Lower lobe of right lung (tissue), 2 donors: ENCODE data around the gene KCNQ1. TPM values are rescaled to one million over a fixed set of nuclear protein-coding genes. Genes with fewer than 3 reads are reported as not detected.

Experiments
- ATAC-seq, 2 donors: fragments of 200-7000 bp; cut with Tn5 transposase; one replicate each; pipeline ENCODE4 v1.9.1; 2020 to 2022; ENCODE audit warnings: mild to moderate bottlenecking in 2 of 2, moderate library complexity in 2 of 2
- DNase-seq: peaks from one replicate; pipeline ENCODE4 v3.0.0-alpha.2; 2020
- H3K27ac ChIP-seq: fragments of 200-600 bp; one replicate; pipeline ENCODE4 v1.8.0; 2022
- H3K27me3 ChIP-seq: fragments of 200-600 bp; one replicate; pipeline ENCODE4 v1.8.0; 2022; ENCODE audit warnings: low read depth
- H3K36me3 ChIP-seq: fragments of 200-600 bp; one replicate; pipeline ENCODE4 v1.8.0; 2022; ENCODE audit warnings: mild to moderate bottlenecking
- H3K4me1 ChIP-seq: fragments of 200-600 bp; one replicate; pipeline ENCODE4 v1.8.0; 2022
- H3K4me3 ChIP-seq: fragments of 200-600 bp; one replicate; pipeline ENCODE4 v1.8.0; 2022; ENCODE audit warnings: mild to moderate bottlenecking
- H3K9me3 ChIP-seq: fragments of 200-600 bp; one replicate; pipeline ENCODE4 v1.8.0; 2022
- intact Hi-C: fragments of 100-400 bp; cut with DNase I; formaldehyde crosslinking; loops from one replicate; pipeline ENCODE4 v1.11.0; 2022
- total RNA-seq: library from RNA; stranded (reverse); fragmentation: NEBNext Ultra II Directional; extraction: Animal tissue kit (Norgen Biotek cat#: 25700); gene quantifications from one replicate; pipeline ENCODE4 v1.2.1, GENCODE V29; 2021
- TF ChIP-seq, protein P1 (sequence below): fragments of 200-600 bp; IDR thresholded peaks from one replicate; pipeline ENCODE4 v1.8.0; 2022; ENCODE audit warnings: antibody characterized with exemption, mild to moderate bottlenecking
- donor health status: DM: no; HTN: yes; CAD: no; lungs with severe emphysema.

KCNQ1 gene
- total RNA-seq, 1 donor from 2014 or later = 51.0 TPM

- H3K27me3 ChIP-seq = no peaks in the 10 kb centered on the region
- TF ChIP-seq, protein P1, sequence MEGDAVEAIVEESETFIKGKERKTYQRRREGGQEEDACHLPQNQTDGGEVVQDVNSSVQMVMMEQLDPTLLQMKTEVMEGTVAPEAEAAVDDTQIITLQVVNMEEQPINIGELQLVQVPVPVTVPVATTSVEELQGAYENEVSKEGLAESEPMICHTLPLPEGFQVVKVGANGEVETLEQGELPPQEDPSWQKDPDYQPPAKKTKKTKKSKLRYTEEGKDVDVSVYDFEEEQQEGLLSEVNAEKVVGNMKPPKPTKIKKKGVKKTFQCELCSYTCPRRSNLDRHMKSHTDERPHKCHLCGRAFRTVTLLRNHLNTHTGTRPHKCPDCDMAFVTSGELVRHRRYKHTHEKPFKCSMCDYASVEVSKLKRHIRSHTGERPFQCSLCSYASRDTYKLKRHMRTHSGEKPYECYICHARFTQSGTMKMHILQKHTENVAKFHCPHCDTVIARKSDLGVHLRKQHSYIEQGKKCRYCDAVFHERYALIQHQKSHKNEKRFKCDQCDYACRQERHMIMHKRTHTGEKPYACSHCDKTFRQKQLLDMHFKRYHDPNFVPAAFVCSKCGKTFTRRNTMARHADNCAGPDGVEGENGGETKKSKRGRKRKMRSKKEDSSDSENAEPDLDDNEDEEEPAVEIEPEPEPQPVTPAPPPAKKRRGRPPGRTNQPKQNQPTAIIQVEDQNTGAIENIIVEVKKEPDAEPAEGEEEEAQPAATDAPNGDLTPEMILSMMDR = no peak
- DNase-seq (no peak), ATAC-seq (no peak)
- no peak overlapping the region for H3K27ac ChIP-seq
- peaks cover 5% of the 10 kb centered on the region for H3K4me1 ChIP-seq
- no peaks in the 10 kb centered on the region for H3K36me3 ChIP-seq
- H3K9me3 ChIP-seq = no peaks in the 10 kb centered on the region
- H3K4me3 ChIP-seq = no peak overlapping the region
- intact Hi-C loops = no loop called here
Measured at GRCh38 chr11:2673871-2674471, 229.2 kb downstream of the KCNQ1 start.

- no peaks in the 10 kb centered on the region for H3K27me3 ChIP-seq
- peaks cover 5% of the 10 kb centered on the region for H3K4me1 ChIP-seq
- no peak overlapping the region for H3K4me3 ChIP-seq
- ATAC-seq (no peak), DNase-seq (no peak)
- H3K9me3 ChIP-seq = no peaks in the 10 kb centered on the region
- H3K36me3 ChIP-seq = no peaks in the 10 kb centered on the region
- intact Hi-C loops = no loop called here
- TF ChIP-seq, protein P1 = no peak
- H3K27ac ChIP-seq = no peak overlapping the region
Measured at GRCh38 chr11:2674658-2675131, 229.9 kb downstream of the KCNQ1 start.

GRCh38 chr11:2675540-2675939, 230.7 kb downstream of the KCNQ1 start:
- intact Hi-C loops = no loop called here
- H3K36me3 ChIP-seq = no peaks in the 10 kb centered on the region
- no peak for ATAC-seq
- H3K4me3 ChIP-seq = no peak overlapping the region
- H3K27me3 ChIP-seq = no peaks in the 10 kb centered on the region
- no peaks in the 10 kb centered on the region for H3K9me3 ChIP-seq
- no peak overlapping the region for H3K27ac ChIP-seq
- TF ChIP-seq, protein P1 = no peak
- H3K4me1 ChIP-seq = peaks cover 5% of the 10 kb centered on the region
- no peak for DNase-seq

DNA sequence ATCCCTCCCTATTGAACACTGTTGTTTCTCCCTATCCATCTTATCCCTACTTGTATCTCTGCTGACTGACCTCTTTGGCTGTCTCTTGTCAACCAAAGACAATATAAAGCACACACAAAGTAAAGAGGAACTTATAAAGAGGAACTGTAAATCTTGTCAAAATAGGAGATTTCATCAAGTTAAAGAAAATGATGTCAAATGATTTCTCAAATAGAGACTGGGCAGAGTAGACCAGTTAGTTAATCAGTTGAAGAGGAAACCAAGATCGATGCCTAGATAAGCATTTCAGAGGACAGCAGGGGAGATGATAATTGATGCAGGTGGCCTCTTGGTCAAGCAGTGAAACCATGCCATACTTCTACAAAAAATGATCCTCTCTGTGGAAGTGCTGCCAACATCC, 232.3 kb downstream of the KCNQ1 start:
- no peaks in the 10 kb centered on the region for H3K9me3 ChIP-seq
- DNase-seq (no peak), ATAC-seq (peak in 1 of 2 donors; percentile 34)
- H3K4me3 ChIP-seq = no peak overlapping the region
- no peaks in the 10 kb centered on the region for H3K27me3 ChIP-seq
- intact Hi-C loops = no loop called here
- H3K36me3 ChIP-seq = no peaks in the 10 kb centered on the region
- peaks cover 5% of the 10 kb centered on the region for H3K4me1 ChIP-seq
- H3K27ac ChIP-seq = no peak overlapping the region
- TF ChIP-seq, protein P1 = no peak

GRCh38 chr11:2678396-2678795, 233.6 kb downstream of the KCNQ1 start:
- H3K4me1 ChIP-seq = peaks cover 5% of the 10 kb centered on the region
- H3K36me3 ChIP-seq = no peaks in the 10 kb centered on the region
- no peak overlapping the region for H3K4me3 ChIP-seq
- intact Hi-C loops = no loop called here
- DNase-seq = no peak
- no peak for ATAC-seq
- no peaks in the 10 kb centered on the region for H3K9me3 ChIP-seq
- TF ChIP-seq, protein P1 = no peak
- no peak overlapping the region for H3K27ac ChIP-seq
- H3K27me3 ChIP-seq = no peaks in the 10 kb centered on the region
